ENCODE results near the gene IL1R2. TPM values are rescaled to one million over a fixed set of nuclear protein-coding genes. Genes with fewer than 3 reads are reported as not detected.
A peak's percentile ranks its signal among the peaks of the same experiment; 100 is the strongest.

The IL1R2 gene
- total and polyA plus RNA-seq, 2 of the 13 experiments (the other 11 are each of a cell fraction or from before 2014, with no cell fraction given): 3.6 to 7.3 TPM

- TF ChIP-seq ATF4 (CRISPR knock-in tag; IDR thresholded peaks at IDR 0.05): 0 out of 4 replicates have a peak, but pooled peaks of 1 of the 2 experiments have one; percentile 13
- TF ChIP-seq ZNF276 (CRISPR knock-in tag; IDR thresholded peaks at IDR 0.05; ENCODE audit: low read depth): no peak
- no peak for TF ChIP-seq CHD2 (IDR thresholded peaks at IDR 0.05; ENCODE audit: low read depth, low read length)
- peak; percentile 37; the same call in 1 of the 2 replicates for TF ChIP-seq PHF21A (CRISPR knock-in tag; IDR thresholded peaks at IDR 0.05)
- no peak for TF ChIP-seq KDM2A (CRISPR knock-in tag; IDR thresholded peaks at IDR 0.05; ENCODE audit: borderline replicate concordance, low read depth)
- no peak for TF ChIP-seq MED13 (CRISPR knock-in tag; IDR thresholded peaks at IDR 0.05)
- peak; percentile 88 for TF ChIP-seq RBM22 (optimal IDR thresholded peaks at IDR 0.05; ENCODE audit: low read length)
- TF ChIP-seq ZNF382 (CRISPR knock-in tag; IDR thresholded peaks at IDR 0.05; ENCODE audit: borderline replicate concordance): no peak
- TF ChIP-seq ZFP36 (IDR thresholded peaks at IDR 0.05; ENCODE audit: borderline replicate concordance, low read depth, low read length, partially characterized antibody): no peak
- TF ChIP-seq ZNF672 (CRISPR knock-in tag; IDR thresholded peaks at IDR 0.05): no peak
- TF ChIP-seq NONO (IDR thresholded peaks at IDR 0.05): no peak
- 0 out of 2 replicates have a peak, but pooled peaks have one; percentile 19 for TF ChIP-seq NONO (CRISPR knock-in tag; conservative IDR thresholded peaks at IDR 0.05)
- peak; percentile 43; the same call in 1 of the 2 replicates for TF ChIP-seq ZNF235 (CRISPR knock-in tag; IDR thresholded peaks at IDR 0.05; ENCODE audit: borderline replicate concordance)
- no peak for TF ChIP-seq ZBTB4 (CRISPR knock-in tag; IDR thresholded peaks at IDR 0.05; ENCODE audit: borderline replicate concordance)
- TF ChIP-seq MIER3 (CRISPR knock-in tag; IDR thresholded peaks at IDR 0.05; ENCODE audit: borderline replicate concordance): 0 out of 2 replicates have a peak, but pooled peaks have one; percentile 20
- no peak for TF ChIP-seq IKZF4 (CRISPR knock-in tag; IDR thresholded peaks at IDR 0.05; ENCODE audit: borderline replicate concordance, low read depth, not compliant biosample characterization)
- no peak for TF ChIP-seq TERF1 (CRISPR knock-in tag; IDR thresholded peaks at IDR 0.05)
- no peak for TF ChIP-seq ZNF296 (CRISPR knock-in tag; conservative IDR thresholded peaks at IDR 0.05)
Measured at GRCh38 chr2:102033031-102033749, 41.4 kb downstream of the IL1R2 start (continued).
